ENCODE data around the gene NOBOX. TPM values are rescaled to one million over a fixed set of nuclear protein-coding genes. Genes with fewer than 3 reads are reported as not detected.

The NOBOX gene
- total and polyA plus RNA-seq, 2 donors (not counting 1 experiment from before 2014, with no cell fraction given), result not detected

- H3K9me3 ChIP-seq (ENCODE audit: control extremely low read depth in 1 of 3, control insufficient read depth in 2 of 3, insufficient read depth in 1 of 3, low read length in 2 of 3), result no peaks in the 10 kb centered on the region
- no peak overlapping the region for H3K9ac ChIP-seq (ENCODE audit: low read length)
- no peak overlapping the region for H3K27ac Mint-ChIP-seq
- no peak overlapping the region for H3K4me2 ChIP-seq (replicated peaks; ENCODE audit: low read depth, low read length, poor library complexity, severe bottlenecking)
- peaks cover 0 to 62% of the 10 kb centered on the region in 2 donors for H3K4me1 ChIP-seq (ENCODE audit: control insufficient read depth in 2 of 2, insufficient read depth in 2 of 2, low read length in 2 of 2)
- no peaks in the 10 kb centered on the region for H3K9me3 Mint-ChIP-seq (ENCODE audit: insufficient read depth)
- DNase-seq (no peak), ATAC-seq (ENCODE audit: low read depth) (no peak)
- H3K27ac ChIP-seq (ENCODE audit: low read length in 2 of 2), result no peak overlapping the region
- H3K4me1 Mint-ChIP-seq, result no peaks in the 10 kb centered on the region
- intact Hi-C loops (cut with micrococcal nuclease), result no loop called here
- ChIA-PET POLR2A (no interaction called here), CTCF (no interaction called here)
- peaks cover 0 to 6% (median 2%) of the 10 kb centered on the region in 4 experiments for H3K27me3 ChIP-seq (replicated peaks in 1 of 4; ENCODE audit: control extremely low read depth in 1 of 4, control insufficient read depth in 3 of 4, insufficient read depth in 4 of 4, low read length in 3 of 4)
- no peak overlapping the region for H3K4me3 ChIP-seq (ENCODE audit: control extremely low read depth in 1 of 5, extremely low read depth in 1 of 5, insufficient read depth in 1 of 5, low read depth in 2 of 5, low read length in 4 of 5)
- no peaks in the 10 kb centered on the region for H4K20me1 ChIP-seq (ENCODE audit: control insufficient read depth, insufficient read depth, low read length, poor library complexity, severe bottlenecking)
- H3K4me3 Mint-ChIP-seq, result no peak overlapping the region
- H2AFZ ChIP-seq (ENCODE audit: insufficient read depth, low read depth, low read length, poor library complexity, severe bottlenecking), result no peak overlapping the region
- TF ChIP-seq EZH2 (IDR thresholded peaks at IDR 0.05; ENCODE audit: borderline replicate concordance, insufficient read depth, low read depth, low read length, poor library complexity, severe bottlenecking) (no peak), CTCF (IDR thresholded peaks at IDR 0.05) (no peak)
- 41% methylated on average over 4 of the region's 4 CpGs for WGBS (ENCODE audit: insufficient coverage)
- peaks cover 32% of the 10 kb centered on the region for H3K27me3 Mint-ChIP-seq
- H3K36me3 ChIP-seq (replicated peaks in 1 of 2; ENCODE audit: control extremely low read depth in 1 of 2, control insufficient read depth in 1 of 2, extremely low read depth in 1 of 2, insufficient read depth in 2 of 2, low read length in 1 of 2), result no peaks in the 10 kb centered on the region
- H3K79me2 ChIP-seq (ENCODE audit: control insufficient read depth, insufficient read depth, low read length), result no peaks in the 10 kb centered on the region
These were observed 6.9 kb upstream of the NOBOX start for GRCh38 chr7:144410441-144410840.

GRCh38 chr7:144408121-144408520 lies 4.6 kb upstream of the NOBOX start:
- H4K20me1 ChIP-seq (ENCODE audit: control insufficient read depth, insufficient read depth, low read length, poor library complexity, severe bottlenecking), result no peaks in the 10 kb centered on the region
- no peak overlapping the region for H3K4me2 ChIP-seq (replicated peaks; ENCODE audit: low read depth, low read length, poor library complexity, severe bottlenecking)
- 100% methylated on average over 1 of the region's 3 CpGs for WGBS (ENCODE audit: insufficient coverage)
- H2AFZ ChIP-seq (ENCODE audit: insufficient read depth, low read depth, low read length, poor library complexity, severe bottlenecking), result no peak overlapping the region
- peaks cover 0 to 6% (median 3%) of the 10 kb centered on the region in 4 experiments for H3K27me3 ChIP-seq (replicated peaks in 1 of 4; ENCODE audit: control extremely low read depth in 1 of 4, control insufficient read depth in 3 of 4, insufficient read depth in 4 of 4, low read length in 3 of 4)
- no peaks in the 10 kb centered on the region for H3K9me3 ChIP-seq (ENCODE audit: control extremely low read depth in 1 of 3, control insufficient read depth in 2 of 3, insufficient read depth in 1 of 3, low read length in 2 of 3)
- H3K27ac ChIP-seq (ENCODE audit: low read length in 2 of 2), result no peak overlapping the region
- H3K79me2 ChIP-seq (ENCODE audit: control insufficient read depth, insufficient read depth, low read length), result no peaks in the 10 kb centered on the region
- Mint-ChIP-seq H3K4me3 (no peak overlapping the region), H3K4me1 (no peaks in the 10 kb centered on the region), H3K9me3 (ENCODE audit: insufficient read depth) (no peaks in the 10 kb centered on the region), H3K27ac (no peak overlapping the region), H3K27me3 (peaks cover 20% of the 10 kb centered on the region)
- CTCF ChIA-PET, result no interaction called here
- no peak overlapping the region for H3K4me3 ChIP-seq (ENCODE audit: control extremely low read depth in 1 of 5, extremely low read depth in 1 of 5, insufficient read depth in 1 of 5, low read depth in 2 of 5, low read length in 4 of 5)
- TF ChIP-seq EZH2 (IDR thresholded peaks at IDR 0.05; ENCODE audit: borderline replicate concordance, insufficient read depth, low read depth, low read length, poor library complexity, severe bottlenecking) (no peak), CTCF (IDR thresholded peaks at IDR 0.05) (no peak)
- POLR2A ChIA-PET, result no interaction called here
- intact Hi-C loops (cut with micrococcal nuclease), result no loop called here
- H3K36me3 ChIP-seq (replicated peaks in 1 of 2; ENCODE audit: control extremely low read depth in 1 of 2, control insufficient read depth in 1 of 2, extremely low read depth in 1 of 2, insufficient read depth in 2 of 2, low read length in 1 of 2), result no peaks in the 10 kb centered on the region
- ATAC-seq (ENCODE audit: low read depth), result no peak
- H3K9ac ChIP-seq (ENCODE audit: low read length), result no peak overlapping the region
- DNase-seq, result no peak
- peaks cover 0 to 78% of the 10 kb centered on the region in 2 donors for H3K4me1 ChIP-seq (ENCODE audit: control insufficient read depth in 2 of 2, insufficient read depth in 2 of 2, low read length in 2 of 2)

Measured in B cell (primary cell).